CD4-positive, alpha-beta T cell treated with Interleukin-15 for 1 hour (primary cell): ENCODE results near the gene ABCC3.

ENCODE experiments used
- DNase-seq: peaks from one replicate; pipeline ENCODE4 v3.0.0-alpha.2; 2020

ABCC3 gene

GRCh38 chr17:50627782-50628601 is 6.7 kb upstream of the ABCC3 start:
- DNase-seq, result no peak

GRCh38 chr17:50629902-50630301 is 4.8 kb upstream of the ABCC3 start:
- no peak for DNase-seq

GRCh38 chr17:50630524-50631194 is 4.0 kb upstream of the ABCC3 start:
- peak; percentile 42 for DNase-seq

- no peak for DNase-seq
These were observed 3.3 kb upstream of the ABCC3 start for GRCh38 chr17:50631195-50631907.

GRCh38 chr17:50631908-50632571 is 2.6 kb upstream of the ABCC3 start:
- no peak for DNase-seq

GRCh38 chr17:50632637-50633036 is 2.0 kb upstream of the ABCC3 start:
- DNase-seq, result no peak

- DNase-seq, result no peak
These were observed 998 bp upstream of the ABCC3 start for GRCh38 chr17:50633683-50634082.

GRCh38 chr17:50634915-50635731 is 442 bp downstream of the ABCC3 start:
- DNase-seq, result no peak

- DNase-seq, result no peak
These were observed 976 bp downstream of the ABCC3 start for GRCh38 chr17:50635732-50635981.

- no peak for DNase-seq
These were observed 1.5 kb downstream of the ABCC3 start for GRCh38 chr17:50635982-50636803.

- DNase-seq, result no peak
These were observed 2.1 kb downstream of the ABCC3 start for GRCh38 chr17:50636804-50637195.

- DNase-seq, result no peak
These were observed 3.3 kb downstream of the ABCC3 start for GRCh38 chr17:50637829-50638605.

GRCh38 chr17:50638606-50638965 is 3.9 kb downstream of the ABCC3 start:
- DNase-seq, result no peak

- no peak for DNase-seq
These were observed 4.5 kb downstream of the ABCC3 start for GRCh38 chr17:50638966-50639713.

- peak; percentile 62 for DNase-seq
These were observed 6.1 kb downstream of the ABCC3 start for GRCh38 chr17:50640686-50641351.

GRCh38 chr17:50641357-50641756 is 6.7 kb downstream of the ABCC3 start:
- DNase-seq, result no peak

GRCh38 chr17:50642071-50642721 is 7.5 kb downstream of the ABCC3 start:
- no peak for DNase-seq

GRCh38 chr17:50642722-50643656 is 8.3 kb downstream of the ABCC3 start:
- DNase-seq, result no peak
